ENCODE data around the gene HERC4. TPM values are rescaled to one million over a fixed set of nuclear protein-coding genes. Genes with fewer than 3 reads are reported as not detected.
"Not testable (repeated sequence)": the region's sequence is repeated elsewhere in the genome, so short reads cannot be mapped to it uniquely, and the experiment has no call there.

The HERC4 gene
- total RNA-seq, 1 donor from 2014 or later, result 15.0 TPM

GRCh38 chr10:68027429-68027828 is 47.7 kb downstream of the HERC4 start:
- TF ChIP-seq CTCF (IDR thresholded peaks at IDR 0.05), result no peak
- no peaks in the 10 kb centered on the region for H3K9me3 ChIP-seq
- H3K27me3 ChIP-seq, result no peaks in the 10 kb centered on the region
- intact Hi-C loops (cut with DNase I), result no loop called here
- H3K27ac ChIP-seq, result no peak overlapping the region
- DNase-seq (ENCODE audit: low spot score in 2 of 2), result no peak
- H3K36me3 ChIP-seq, result peaks cover 33 to 57% of the 10 kb centered on the region in 2 donors
- H3K4me1 ChIP-seq, result no peaks in the 10 kb centered on the region
- no peak overlapping the region for H3K4me3 ChIP-seq

- no peak overlapping the region for H3K4me3 ChIP-seq
- H3K27me3 ChIP-seq, result no peaks in the 10 kb centered on the region
- intact Hi-C loops (cut with DNase I), result no loop called here
- TF ChIP-seq CTCF (IDR thresholded peaks at IDR 0.05), result no peak
- peaks cover 47 to 72% of the 10 kb centered on the region in 2 donors for H3K36me3 ChIP-seq
- H3K9me3 ChIP-seq, result peaks cover 2 to 7% of the 10 kb centered on the region in 2 donors
- H3K4me1 ChIP-seq, result no peaks in the 10 kb centered on the region
- DNase-seq (ENCODE audit: low spot score in 2 of 2), result no peak
- H3K27ac ChIP-seq, result no peak overlapping the region
Observed at GRCh38 chr10:68023292-68023691, 51.8 kb downstream of the HERC4 start.

- DNase-seq (ENCODE audit: low spot score in 2 of 2); intact Hi-C loops (cut with DNase I): not testable (repeated sequence)
- H3K36me3 ChIP-seq, result peaks cover 43 to 74% of the 10 kb centered on the region in 2 donors
Observed at GRCh38 chr10:68022324-68022723, 52.8 kb downstream of the HERC4 start.

GRCh38 chr10:68016519-68016918 is 58.6 kb downstream of the HERC4 start:
- peaks cover 22 to 58% of the 10 kb centered on the region in 2 donors for H3K36me3 ChIP-seq
- H3K4me3 ChIP-seq; H3K27me3 ChIP-seq; H3K9me3 ChIP-seq; H3K27ac ChIP-seq; H3K4me1 ChIP-seq; DNase-seq (ENCODE audit: low spot score in 2 of 2); intact Hi-C loops (cut with DNase I): not testable (repeated sequence)

More at GRCh38 chr10:68022324-68022723, 52.8 kb downstream of the HERC4 start:
- H3K27ac ChIP-seq, H3K4me3 ChIP-seq, H3K9me3 ChIP-seq, H3K4me1 ChIP-seq, H3K27me3 ChIP-seq: not testable (repeated sequence)

- intact Hi-C loops (cut with DNase I), result no loop called here
- H3K4me3 ChIP-seq, result no peak overlapping the region
- peaks cover 9 to 48% of the 10 kb centered on the region in 2 donors for H3K36me3 ChIP-seq
- no peaks in the 10 kb centered on the region for H3K27me3 ChIP-seq
- no peak for TF ChIP-seq CTCF (IDR thresholded peaks at IDR 0.05)
- no peaks in the 10 kb centered on the region for H3K9me3 ChIP-seq
- no peaks in the 10 kb centered on the region for H3K4me1 ChIP-seq
- DNase-seq (ENCODE audit: low spot score in 2 of 2), result no peak
- H3K27ac ChIP-seq, result no peak overlapping the region
Observed at GRCh38 chr10:68010426-68010940, 64.6 kb downstream of the HERC4 start.

- Histone ChIP-seq H3K27me3 (no peaks in the 10 kb centered on the region), H3K4me3 (no peak overlapping the region), H3K36me3 (peaks cover 14 to 43% of the 10 kb centered on the region in 2 donors), H3K9me3 (no peaks in the 10 kb centered on the region), H3K27ac (no peak overlapping the region), H3K4me1 (no peaks in the 10 kb centered on the region)
- no peak for TF ChIP-seq CTCF (IDR thresholded peaks at IDR 0.05)
- no peak for DNase-seq (ENCODE audit: low spot score in 2 of 2)
- intact Hi-C loops (cut with DNase I), result no loop called here
Observed at GRCh38 chr10:68007356-68007755, 67.7 kb downstream of the HERC4 start.

GRCh38 chr10:68001539-68001938 is 73.5 kb downstream of the HERC4 start:
- no peak overlapping the region for H3K4me3 ChIP-seq
- no peaks in the 10 kb centered on the region for H3K9me3 ChIP-seq
- DNase-seq (ENCODE audit: low spot score in 2 of 2), result no peak
- H3K27me3 ChIP-seq, result no peaks in the 10 kb centered on the region
- H3K36me3 ChIP-seq, result peaks cover 11 to 28% of the 10 kb centered on the region in 2 donors
- intact Hi-C loops (cut with DNase I), result no loop called here
- no peak for TF ChIP-seq CTCF (IDR thresholded peaks at IDR 0.05)
- no peaks in the 10 kb centered on the region for H3K4me1 ChIP-seq
- no peak overlapping the region for H3K27ac ChIP-seq
